Camera-type eye (tissue), 1 donor: ENCODE measurements around the gene INO80B. TPM values are rescaled to one million over a fixed set of nuclear protein-coding genes. Genes with fewer than 3 reads are reported as not detected.

ENCODE experiments used
- total RNA-seq: library from RNA; depleted of rRNA; stranded (reverse); fragments of >200 nt; gene quantifications from one replicate; pipeline ENCODE4 v1.2.3, GENCODE V29; 2014

The INO80B gene
- total RNA-seq: 83.5 TPM

GRCh38 chr2:74454654-74455511 is at the start of gene INO80B:
INO80B (plus strand) TSS chr2:74455087; CDS start chr2:74455117, 30 bp downstream.

DNA sequence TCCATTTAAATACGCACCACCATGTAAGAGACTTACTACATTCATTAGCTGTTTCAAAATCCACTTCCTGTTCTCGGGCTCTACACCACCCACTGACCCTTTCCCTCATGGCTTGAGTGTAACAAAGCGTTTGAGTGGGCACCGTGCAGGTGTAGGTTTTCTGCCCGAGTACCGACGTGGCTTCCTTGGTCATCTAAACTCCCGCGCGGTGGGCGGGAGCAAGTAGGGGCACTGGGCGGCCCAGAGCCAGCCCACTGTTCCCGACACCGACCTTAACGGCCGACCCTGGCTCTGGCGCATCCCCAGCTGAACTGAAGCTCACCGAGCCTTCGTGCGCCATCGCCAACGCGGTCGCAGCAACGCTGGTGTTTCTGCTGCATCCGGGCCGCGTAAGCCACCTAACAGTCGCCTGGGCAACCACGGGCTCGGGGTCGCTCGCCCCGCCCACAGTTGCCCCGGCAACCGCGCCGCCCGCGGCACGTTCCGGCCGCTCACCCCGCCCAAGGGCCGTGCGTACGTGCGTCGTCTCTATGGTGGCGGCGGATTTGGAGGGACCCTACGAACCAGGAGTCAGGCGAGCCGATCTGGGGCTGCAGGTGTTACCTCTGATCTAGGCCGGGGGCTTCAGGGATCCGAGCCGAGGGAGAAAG is 33.5 kb upstream of the INO80B start, which contains the start of the genes C2orf81 and WDR54:
TSS of gene C2orf81 (minus strand) at position 399 of the 650 bp plus-strand sequence. CDS start at position 340, 59 bp downstream.
TSS of gene WDR54 (plus strand) at position 510 of the 650 bp plus-strand sequence. CDS start 424 bp downstream, outside the sequence.

GRCh38 chr2:74441690-74442482 is 13.0 kb upstream of the INO80B start, which contains the start of gene RTKN:
RTKN (minus strand) TSS chr2:74441937; CDS start chr2:74441816, 121 bp downstream.

DNA sequence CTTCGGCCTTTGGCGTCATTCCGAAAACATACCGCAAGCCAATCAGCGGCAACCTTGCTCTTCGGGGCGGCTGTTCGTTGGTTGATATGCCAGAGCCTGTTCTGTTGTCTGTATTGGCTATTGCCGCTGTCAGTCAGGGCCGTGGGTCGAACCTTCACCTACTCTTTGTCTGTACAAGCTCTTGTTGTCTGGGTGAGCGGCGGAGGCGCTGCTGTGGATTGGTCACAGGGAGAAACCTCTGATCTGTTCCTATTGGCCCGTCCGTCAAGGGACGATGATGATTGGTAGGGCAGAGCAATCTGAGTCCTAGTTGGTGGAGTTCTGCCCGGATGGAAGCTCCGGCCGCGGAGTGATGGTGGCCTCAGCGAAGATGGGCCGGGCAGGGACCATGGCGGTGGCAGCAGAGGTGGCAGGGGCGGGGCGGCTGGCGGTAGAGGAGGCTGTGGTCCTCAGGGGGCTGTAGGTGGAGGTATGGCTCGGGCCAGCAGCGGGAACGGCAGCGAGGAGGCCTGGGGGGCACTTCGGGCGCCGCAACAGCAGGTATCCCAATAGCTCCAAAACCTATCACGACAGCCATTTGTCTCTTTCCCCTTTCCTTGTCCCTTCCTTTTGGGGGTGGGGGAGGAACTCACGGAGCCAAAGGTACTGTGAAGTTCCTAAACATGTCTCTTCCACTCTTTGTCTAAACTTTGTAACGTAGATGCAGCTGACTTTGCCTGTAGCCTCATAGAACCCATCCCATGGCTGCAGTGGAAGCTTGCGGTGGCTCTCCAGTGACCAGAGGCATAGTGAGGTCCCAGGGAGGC is 3.4 kb downstream of the INO80B start, which contains the start of gene WBP1:
TSS of gene WBP1 (plus strand) at position 307 of the 806 bp plus-strand sequence. CDS start at position 472, 165 bp downstream.

DNA sequence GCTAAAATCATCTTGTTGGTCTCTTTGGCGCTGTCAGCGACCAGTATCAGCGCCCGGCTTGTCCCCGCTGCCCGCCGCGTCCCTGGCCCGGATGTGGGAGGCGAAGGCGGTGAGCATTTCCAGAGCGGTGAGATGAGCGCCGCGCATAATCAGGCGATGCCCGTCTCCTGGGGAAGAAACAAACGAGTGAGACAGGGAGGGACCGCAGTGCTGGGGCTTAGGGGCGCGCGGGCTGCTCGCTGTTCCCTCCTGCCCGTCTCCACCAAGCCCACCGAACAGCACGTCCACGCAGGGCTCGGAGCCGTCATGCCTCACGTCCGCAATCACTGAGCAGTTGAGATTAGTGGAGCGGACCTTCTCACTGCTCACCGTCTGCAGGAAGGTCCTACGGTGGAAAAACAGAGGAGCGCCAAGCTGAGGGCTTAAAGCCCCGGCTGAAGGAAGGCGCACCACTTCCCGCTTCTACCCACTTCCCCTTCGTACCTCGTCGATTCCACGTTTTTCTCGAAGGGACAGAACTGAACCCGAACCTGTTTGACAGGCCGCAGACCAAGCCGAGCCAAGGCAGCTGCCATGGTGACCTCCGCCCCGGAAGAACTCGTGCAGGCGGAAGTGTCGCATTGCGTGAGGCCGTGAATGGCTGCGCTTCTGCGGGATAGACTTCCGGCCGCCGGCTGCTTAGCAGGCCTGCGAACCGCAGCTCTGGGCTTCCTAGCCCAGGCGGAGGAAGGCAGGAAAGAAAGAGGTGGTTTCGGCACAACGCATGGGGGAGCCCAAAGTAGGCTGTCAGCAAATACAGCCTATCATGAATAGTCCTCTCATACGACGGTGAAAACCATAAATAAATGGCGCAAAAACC is 17.4 kb downstream of the INO80B start, which contains the start of gene MRPL53:
TSS of gene MRPL53 (minus strand) at position 595 of the 859 bp plus-strand sequence. CDS start at position 575, 20 bp downstream.

DNA sequence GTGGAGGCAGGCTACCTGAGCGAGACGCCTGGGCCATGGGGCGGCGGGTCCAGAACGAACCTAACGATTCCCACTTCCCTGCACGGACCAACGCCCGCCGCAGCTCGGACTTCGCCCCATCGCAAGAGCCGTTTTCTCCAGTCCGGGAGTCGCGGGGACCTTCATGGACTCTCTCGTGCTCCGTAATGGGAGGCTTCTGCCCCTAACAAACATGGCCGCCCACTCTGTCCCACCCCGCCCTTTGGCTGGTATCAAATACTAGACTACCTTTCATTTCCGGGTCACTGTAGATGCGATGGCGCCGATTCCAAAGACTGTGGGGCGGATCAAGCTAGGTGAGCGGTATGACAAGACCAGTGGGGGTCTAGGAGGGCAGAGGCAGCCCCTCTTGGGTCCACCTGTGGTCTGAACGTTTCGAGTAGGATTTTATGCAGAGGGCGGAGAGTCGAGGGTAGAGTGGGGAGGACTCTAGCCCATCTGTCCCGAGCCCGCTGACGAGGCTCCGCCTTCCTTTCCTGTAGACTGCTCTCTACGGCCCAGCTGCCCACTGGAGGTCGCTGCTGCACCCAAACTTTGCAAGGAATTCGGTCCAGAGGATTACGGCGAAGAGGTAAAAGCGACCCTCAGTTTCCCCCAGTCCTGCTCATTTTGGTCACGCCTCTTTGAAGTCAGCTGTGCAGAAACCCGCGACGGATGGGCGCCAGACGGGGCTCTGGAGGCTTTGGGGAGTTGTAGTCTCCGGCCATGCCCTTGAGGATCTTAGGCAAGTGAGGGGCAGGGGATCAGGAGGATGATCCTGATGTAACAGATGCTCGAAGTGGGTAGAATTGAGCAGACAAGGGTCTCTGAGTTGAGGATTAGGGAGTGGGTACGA is 28.2 kb downstream of the INO80B start, which contains the start of the genes CCDC142 and TTC31:
TSS of gene CCDC142 (minus strand) at position 198 of the 874 bp plus-strand sequence. CDS start at position 37, 161 bp downstream.
TSS of gene TTC31 (plus strand) at position 281 of the 874 bp plus-strand sequence. CDS start at position 296, 15 bp downstream.

DNA sequence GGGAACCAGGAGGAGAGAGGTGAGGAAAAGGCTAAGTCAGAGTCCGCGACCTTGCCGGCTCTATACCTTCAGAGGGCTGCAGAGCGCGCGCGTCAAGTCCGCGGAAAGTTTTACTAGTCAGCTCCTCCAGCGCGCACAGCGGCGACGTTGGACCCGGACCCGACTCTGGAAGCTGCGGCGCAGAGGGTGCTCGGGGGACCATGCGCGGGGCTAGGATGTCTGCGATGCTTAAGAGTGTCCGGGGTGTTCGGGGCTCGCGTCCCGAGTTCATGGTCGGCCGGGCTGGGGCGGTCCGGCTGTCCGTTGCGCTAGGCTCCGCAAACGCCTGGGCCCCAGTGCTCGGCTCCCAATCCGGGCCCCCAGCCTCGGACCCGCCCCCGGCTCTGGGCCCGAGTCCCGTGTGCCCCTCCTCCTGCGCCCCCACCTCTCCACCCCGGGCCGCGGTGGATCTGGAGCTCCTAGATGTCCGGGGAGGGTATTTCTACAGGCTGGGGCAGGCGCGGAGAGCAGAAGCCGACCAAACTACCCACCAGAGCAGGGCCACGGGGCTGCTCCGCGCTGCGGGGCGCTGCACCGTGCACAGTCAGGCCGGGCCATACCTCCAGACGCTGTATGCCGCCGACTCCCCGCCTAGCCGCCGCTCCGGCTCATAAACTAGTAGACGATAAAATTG is 44.5 kb downstream of the INO80B start, which contains the start of gene LBX2:
TSS of gene LBX2 (minus strand) at position 337 of the 673 bp plus-strand sequence. CDS start at position 271, 66 bp downstream.

GRCh38 chr2:74507145-74507925 is 52.4 kb downstream of the INO80B start, which contains the start of gene PCGF1:
PCGF1 (minus strand) TSS chr2:74507695; CDS start chr2:74507668, 27 bp downstream.

Other genes starting within 250 kb of the INO80B start
- 36.3 TPM for gene SLC4A5, start 111.7 kb upstream of the INO80B start, total RNA-seq
- 129 TPM for gene DCTN1, start 74.8 kb upstream of the INO80B start, total RNA-seq
- 3.1 TPM for gene C2orf81, start 33.5 kb upstream of the INO80B start, total RNA-seq
- 36.8 TPM for gene WDR54, start 33.4 kb upstream of the INO80B start, total RNA-seq
- 28.9 TPM for gene RTKN, start 13.2 kb upstream of the INO80B start, total RNA-seq
- gene WBP1, start 3.4 kb downstream of the INO80B start, total RNA-seq: 55.6 TPM
- gene MOGS, start 10.3 kb downstream of the INO80B start, total RNA-seq: 42.8 TPM
- gene MRPL53, start 17.6 kb downstream of the INO80B start, total RNA-seq: 17.5 TPM
- gene CCDC142, start 27.9 kb downstream of the INO80B start, total RNA-seq: 36.7 TPM
- gene TTC31, start 28.0 kb downstream of the INO80B start, total RNA-seq: 26.7 TPM
- not detected for gene LBX2, start 44.5 kb downstream of the INO80B start, total RNA-seq
- gene PCGF1, start 52.6 kb downstream of the INO80B start, total RNA-seq: 13.6 TPM
- gene TLX2, start 59.4 kb downstream of the INO80B start, total RNA-seq: 0.93 TPM
- 0.55 TPM for gene DQX1, start 71.1 kb downstream of the INO80B start, total RNA-seq
- gene AUP1, start 74.6 kb downstream of the INO80B start, total RNA-seq: 75.9 TPM
- gene HTRA2, start 74.8 kb downstream of the INO80B start, total RNA-seq: 30.6 TPM
- gene LOXL3, start 98.9 kb downstream of the INO80B start, total RNA-seq: 22.8 TPM
- gene DOK1, start 99.6 kb downstream of the INO80B start, total RNA-seq: 10.0 TPM
- 0.44 TPM for gene M1AP, start 193.2 kb downstream of the INO80B start, total RNA-seq
- 10.3 TPM for gene SEMA4F, start 199.2 kb downstream of the INO80B start, total RNA-seq